Measurements from ENCODE around the gene RHOF.

Gene RHOF

GRCh38 chr12:121804417-121805111 lies 11.1 kb upstream of the RHOF start:
- DNase-seq = peak; percentile 62

- DNase-seq = peak; percentile 41
Measured at GRCh38 chr12:121803861-121804416, 10.5 kb upstream of the RHOF start, which contains the start of gene SETD1B. Gene SETD1B (plus strand): TSS chr12:121804009. CDS start chr12:121804738, 729 bp downstream.

GRCh38 chr12:121802843-121803698 lies 9.6 kb upstream of the RHOF start:
- DNase-seq = peak; percentile 83

GRCh38 chr12:121802485-121802842 lies 9.0 kb upstream of the RHOF start:
- no peak for DNase-seq

GRCh38 chr12:121801595-121802484 lies 8.4 kb upstream of the RHOF start:
- DNase-seq = peak; percentile 43

- DNase-seq = peak; percentile 65
Measured at GRCh38 chr12:121800694-121801594, 7.5 kb upstream of the RHOF start.

- peak; percentile 66 for DNase-seq
Measured at GRCh38 chr12:121799842-121800693, 6.6 kb upstream of the RHOF start.

GRCh38 chr12:121799156-121799841 lies 5.8 kb upstream of the RHOF start:
- DNase-seq = no peak

GRCh38 chr12:121798787-121799155 lies 5.3 kb upstream of the RHOF start:
- no peak for DNase-seq

GRCh38 chr12:121797937-121798786 lies 4.7 kb upstream of the RHOF start:
- DNase-seq = no peak

GRCh38 chr12:121796855-121797751 lies 3.6 kb upstream of the RHOF start:
- DNase-seq = no peak

- DNase-seq = peak; percentile 76
Measured at GRCh38 chr12:121795034-121795968, 1.8 kb upstream of the RHOF start.

- peak; percentile 50 for DNase-seq
Measured at GRCh38 chr12:121794534-121795033, 1.1 kb upstream of the RHOF start.

GRCh38 chr12:121793838-121794533 lies 498 bp upstream of the RHOF start:
- peak; percentile 96 for DNase-seq

- peak; percentile 48 for DNase-seq
Measured at GRCh38 chr12:121792607-121793439, 665 bp downstream of the RHOF start.

Data from activated effector memory CD4-positive, alpha-beta T cell treated with Interleukin-2 at 50 U/mL for 16 hours (primary cell).